DOHH2 (cell line): ENCODE measurements around the gene MARCHF10.

ENCODE experiments used
- H3F3A ChIP-seq: fragments of 200-600 bp; sonication (generic), shearing (Covaris generic); 2 replicates; pipeline ENCODE4 v1.6.0; 2016; ENCODE audit warnings: antibody characterized with exemption, mild to moderate bottlenecking; ENCODE audit not compliant: control insufficient read depth, insufficient read depth
- H3K27ac ChIP-seq: fragments of 200-600 bp; sonication (generic); 2 replicates; pipeline ENCODE4 v1.5.1; 2014; ENCODE audit warnings: low read depth, mild to moderate bottlenecking, low read length, moderate library complexity
- H3K27me3 ChIP-seq: fragments of 200-600 bp; sonication (generic); 2 replicates; pipeline ENCODE4 v1.6.1; 2014; ENCODE audit warnings: mild to moderate bottlenecking, low read length, mixed read lengths; ENCODE audit not compliant: control insufficient read depth
- H3K36me3 ChIP-seq: fragments of 200-600 bp; sonication (generic); 2 replicates; pipeline ENCODE4 v1.6.1; 2014; ENCODE audit warnings: mild to moderate bottlenecking, low read length, moderate library complexity, mixed read lengths; ENCODE audit not compliant: control insufficient read depth
- H3K4me1 ChIP-seq: fragments of 200-600 bp; sonication (generic); 2 replicates; pipeline ENCODE4 v1.6.1; 2014; ENCODE audit warnings: mild to moderate bottlenecking, low read length, mixed read lengths; ENCODE audit not compliant: control insufficient read depth
- H3K4me2 ChIP-seq: fragments of 200-600 bp; sonication (generic); 2 replicates; pipeline ENCODE4 v1.6.0; 2014; ENCODE audit warnings: mild to moderate bottlenecking, low read length, moderate library complexity
- H3K4me3 ChIP-seq: fragments of 200-600 bp; sonication (generic); 2 replicates; pipeline ENCODE4 v1.5.1; 2014; ENCODE audit warnings: mild to moderate bottlenecking, low read length, mixed read lengths
- H3K79me2 ChIP-seq: fragments of 200-600 bp; sonication (generic); 2 replicates; pipeline ENCODE4 v1.6.1; 2014; ENCODE audit warnings: mild to moderate bottlenecking, low read length, mixed read lengths; ENCODE audit not compliant: control insufficient read depth
- H3K9me2 ChIP-seq: fragments of 200-600 bp; sonication (generic); replicated peaks from 2 replicates; pipeline ENCODE4 v1.6.1; 2014; ENCODE audit warnings: mild to moderate bottlenecking, low read length, mixed read lengths; ENCODE audit not compliant: control insufficient read depth
- H3K9me3 ChIP-seq: fragments of 200-600 bp; sonication (generic); 2 replicates; pipeline ENCODE4 v1.6.1; 2014; ENCODE audit warnings: antibody characterized with exemption, low read length, mixed read lengths; ENCODE audit not compliant: control insufficient read depth, insufficient read depth
- H4K20me1 ChIP-seq: fragments of 200-600 bp; sonication (generic); 2 replicates; pipeline ENCODE4 v1.6.0; 2014; ENCODE audit warnings: low read depth, mild to moderate bottlenecking, antibody characterized with exemption, low read length, moderate library complexity; ENCODE audit not compliant: control insufficient read depth, insufficient read depth
- EZH2phosphoT487 ChIP-seq: fragments of 200-600 bp; sonication (generic); IDR thresholded peaks from 2 replicates; pipeline ENCODE4 v1.6.1; 2017; ENCODE audit warnings: borderline replicate concordance, mild to moderate bottlenecking, antibody characterized with exemption, low read length, moderate library complexity, mixed read lengths
- TF ChIP-seq, protein P1 (sequence below): fragments of 200-600 bp; sonication (generic); IDR thresholded peaks from one replicate; pipeline ENCODE4 v1.5.1; 2014; ENCODE audit warnings: antibody characterized with exemption, mild to moderate bottlenecking, low read depth, low read length; ENCODE audit not compliant: poor library complexity, severe bottlenecking

Gene MARCHF10

GRCh38 chr17:62745806-62746205 is 62.3 kb downstream of the MARCHF10 start:
- H3K9me2 ChIP-seq: no peaks in the 10 kb centered on the region
- H3F3A ChIP-seq: no peaks in the 10 kb centered on the region
- H3K79me2 ChIP-seq: no peaks in the 10 kb centered on the region
- H3K4me2 ChIP-seq: no peak overlapping the region
- no peaks in the 10 kb centered on the region for H3K9me3 ChIP-seq
- no peak overlapping the region for H3K4me3 ChIP-seq
- no peaks in the 10 kb centered on the region for H3K36me3 ChIP-seq
- TF ChIP-seq EZH2phosphoT487: no peak
- TF ChIP-seq, protein P1, sequence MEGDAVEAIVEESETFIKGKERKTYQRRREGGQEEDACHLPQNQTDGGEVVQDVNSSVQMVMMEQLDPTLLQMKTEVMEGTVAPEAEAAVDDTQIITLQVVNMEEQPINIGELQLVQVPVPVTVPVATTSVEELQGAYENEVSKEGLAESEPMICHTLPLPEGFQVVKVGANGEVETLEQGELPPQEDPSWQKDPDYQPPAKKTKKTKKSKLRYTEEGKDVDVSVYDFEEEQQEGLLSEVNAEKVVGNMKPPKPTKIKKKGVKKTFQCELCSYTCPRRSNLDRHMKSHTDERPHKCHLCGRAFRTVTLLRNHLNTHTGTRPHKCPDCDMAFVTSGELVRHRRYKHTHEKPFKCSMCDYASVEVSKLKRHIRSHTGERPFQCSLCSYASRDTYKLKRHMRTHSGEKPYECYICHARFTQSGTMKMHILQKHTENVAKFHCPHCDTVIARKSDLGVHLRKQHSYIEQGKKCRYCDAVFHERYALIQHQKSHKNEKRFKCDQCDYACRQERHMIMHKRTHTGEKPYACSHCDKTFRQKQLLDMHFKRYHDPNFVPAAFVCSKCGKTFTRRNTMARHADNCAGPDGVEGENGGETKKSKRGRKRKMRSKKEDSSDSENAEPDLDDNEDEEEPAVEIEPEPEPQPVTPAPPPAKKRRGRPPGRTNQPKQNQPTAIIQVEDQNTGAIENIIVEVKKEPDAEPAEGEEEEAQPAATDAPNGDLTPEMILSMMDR: no peak
- H3K27ac ChIP-seq: no peak overlapping the region
- 0 out of 2 replicates have a peak, but pooled peaks cover 2% of the 10 kb centered on the region for H3K27me3 ChIP-seq
- H4K20me1 ChIP-seq: no peaks in the 10 kb centered on the region
- H3K4me1 ChIP-seq: no peaks in the 10 kb centered on the region

- no peaks in the 10 kb centered on the region for H3K79me2 ChIP-seq
- no peaks in the 10 kb centered on the region for H3K4me1 ChIP-seq
- no peak for TF ChIP-seq EZH2phosphoT487
- TF ChIP-seq, protein P1: no peak
- no peak overlapping the region for H3K27ac ChIP-seq
- no peaks in the 10 kb centered on the region for H3K9me3 ChIP-seq
- no peaks in the 10 kb centered on the region for H3K36me3 ChIP-seq
- H3F3A ChIP-seq: no peaks in the 10 kb centered on the region
- H3K9me2 ChIP-seq: no peaks in the 10 kb centered on the region
- no peaks in the 10 kb centered on the region for H4K20me1 ChIP-seq
- H3K27me3 ChIP-seq: 0 out of 2 replicates have a peak, but pooled peaks cover 2% of the 10 kb centered on the region
- no peak overlapping the region for H3K4me3 ChIP-seq
- no peak overlapping the region for H3K4me2 ChIP-seq
These were observed 63.9 kb downstream of the MARCHF10 start for GRCh38 chr17:62744259-62744658.

DNA sequence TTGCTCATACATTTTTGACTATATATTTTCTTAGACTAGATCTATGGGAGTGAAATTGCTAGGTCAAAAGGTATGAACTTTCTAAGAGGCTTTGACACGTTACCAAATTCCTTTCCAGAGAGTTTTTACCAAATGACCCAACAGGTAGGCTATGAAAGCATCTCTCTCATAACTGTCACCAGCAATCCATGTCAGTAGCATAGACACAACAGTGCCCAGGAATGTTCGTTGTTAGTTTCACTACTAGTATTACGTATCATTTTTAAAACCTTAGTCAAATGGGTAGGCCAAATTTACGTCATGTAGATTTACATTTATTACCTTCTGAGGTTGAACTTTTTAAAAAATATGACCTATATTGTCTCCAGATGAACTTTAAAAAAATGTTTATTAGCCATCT is 66.8 kb downstream of the MARCHF10 start:
- Histone ChIP-seq H3F3A (no peaks in the 10 kb centered on the region), H3K4me1 (no peaks in the 10 kb centered on the region), H3K9me2 (no peaks in the 10 kb centered on the region), H3K4me2 (no peak overlapping the region), H3K27me3 (no peaks in the 10 kb centered on the region), H3K27ac (no peak overlapping the region), H3K4me3 (no peak overlapping the region), H3K36me3 (no peaks in the 10 kb centered on the region), H3K9me3 (no peaks in the 10 kb centered on the region), H4K20me1 (no peaks in the 10 kb centered on the region), H3K79me2 (no peaks in the 10 kb centered on the region)
- no peak for TF ChIP-seq EZH2phosphoT487
- TF ChIP-seq, protein P1: no peak
